Astrocyte (in vitro differentiated cells and primary cell): ENCODE data around the gene TMEM178B. TPM values are rescaled to one million over a fixed set of nuclear protein-coding genes. Genes with fewer than 3 reads are reported as not detected.

Source experiments
- DNase-seq: peaks from one replicate; pipeline ENCODE4 v3.0.0-alpha.2; 2010; ENCODE audit warnings: low read depth
- FAIRE-seq: peaks from 2 replicates; lab custom pipeline; 2011; peaks lifted over from hg19 to GRCh38; lab: Jason Lieb, UNC
- H2AFZ ChIP-seq: 2 replicates; pipeline ENCODE4 v1.6.0; 2012; ENCODE audit warnings: low read depth, low read length, inconsistent platforms
- H3K27ac ChIP-seq: 2 replicates; pipeline ENCODE4 v1.5.1; 2011; ENCODE audit warnings: low read depth, low read length, inconsistent platforms
- H3K27me3 ChIP-seq: 2 replicates; pipeline ENCODE4 v1.6.0; 2011; ENCODE audit warnings: low read length, inconsistent platforms; ENCODE audit not compliant: insufficient read depth
- H3K36me3 ChIP-seq: 2 replicates; pipeline ENCODE4 v1.5.1; 2011; ENCODE audit warnings: low read length, inconsistent platforms; ENCODE audit not compliant: insufficient read depth
- H3K4me1 ChIP-seq: 2 replicates; pipeline ENCODE4 v1.5.1; 2011; ENCODE audit warnings: low read length, inconsistent platforms; ENCODE audit not compliant: insufficient read depth
- H3K4me2 ChIP-seq: 2 replicates; pipeline ENCODE4 v1.6.0; 2012; ENCODE audit warnings: low read length, inconsistent platforms
- H3K4me3 ChIP-seq: 2 replicates; pipeline ENCODE4 v1.5.1; 2011; ENCODE audit warnings: low read depth, mild to moderate bottlenecking, low read length, inconsistent platforms; ENCODE audit not compliant: insufficient read depth
- H3K79me2 ChIP-seq: 2 replicates; pipeline ENCODE4 v1.6.0; 2012; ENCODE audit warnings: mild to moderate bottlenecking, low read length, inconsistent platforms; ENCODE audit not compliant: insufficient read depth
- H3K9ac ChIP-seq: 2 replicates; pipeline ENCODE4 v1.6.0; 2012; ENCODE audit warnings: mild to moderate bottlenecking, low read length, inconsistent platforms
- H3K9me3 ChIP-seq: 2 replicates; pipeline ENCODE4 v1.5.1; 2012; ENCODE audit warnings: low read depth, mild to moderate bottlenecking, low read length, inconsistent platforms; ENCODE audit not compliant: insufficient read depth
- H4K20me1 ChIP-seq: 2 replicates; pipeline ENCODE4 v1.6.0; 2012; ENCODE audit warnings: low read length, inconsistent platforms; ENCODE audit not compliant: insufficient read depth
- H3K27ac Mint-ChIP-seq: one replicate; pipeline ENCODE4 v1.8.0; 2021; ENCODE audit warnings: mild to moderate bottlenecking, mixed read lengths; ENCODE audit not compliant: unreplicated experiment
- H3K27me3 Mint-ChIP-seq: one replicate; pipeline ENCODE4 v1.8.0; 2021; ENCODE audit warnings: low read depth, mixed read lengths; ENCODE audit not compliant: unreplicated experiment
- H3K36me3 Mint-ChIP-seq: one replicate; pipeline ENCODE4 v1.8.0; 2021; ENCODE audit warnings: low read depth, mixed read lengths; ENCODE audit not compliant: unreplicated experiment
- H3K4me1 Mint-ChIP-seq: one replicate; pipeline ENCODE4 v1.8.0; 2021; ENCODE audit warnings: low read depth, mixed read lengths; ENCODE audit not compliant: unreplicated experiment
- H3K4me3 Mint-ChIP-seq: one replicate; pipeline ENCODE4 v1.8.0; 2021; ENCODE audit warnings: mild to moderate bottlenecking, moderate library complexity, mixed read lengths; ENCODE audit not compliant: unreplicated experiment
- H3K9me3 Mint-ChIP-seq: one replicate; pipeline ENCODE4 v1.8.0; 2021; ENCODE audit warnings: mild to moderate bottlenecking, mixed read lengths; ENCODE audit not compliant: unreplicated experiment
- CTCF ChIP-seq: IDR thresholded peaks from 2 replicates; pipeline ENCODE4 v1.5.1; 2011; ENCODE audit warnings: low read depth, mild to moderate bottlenecking, inconsistent platforms, low read length, moderate library complexity; ENCODE audit not compliant: insufficient read depth
- EZH2 ChIP-seq: IDR thresholded peaks from 2 replicates; pipeline ENCODE4 v1.6.1; 2012; ENCODE audit warnings: mild to moderate bottlenecking, low read length, inconsistent platforms; ENCODE audit not compliant: insufficient read depth
- total RNA-seq: library from RNA; stranded (reverse); gene quantifications from 2 replicates; pipeline ENCODE4 v1.2.1, GENCODE V29; 2021

The TMEM178B gene
- total RNA-seq, 1 donor from 2014 or later = 3.9 TPM

DNA sequence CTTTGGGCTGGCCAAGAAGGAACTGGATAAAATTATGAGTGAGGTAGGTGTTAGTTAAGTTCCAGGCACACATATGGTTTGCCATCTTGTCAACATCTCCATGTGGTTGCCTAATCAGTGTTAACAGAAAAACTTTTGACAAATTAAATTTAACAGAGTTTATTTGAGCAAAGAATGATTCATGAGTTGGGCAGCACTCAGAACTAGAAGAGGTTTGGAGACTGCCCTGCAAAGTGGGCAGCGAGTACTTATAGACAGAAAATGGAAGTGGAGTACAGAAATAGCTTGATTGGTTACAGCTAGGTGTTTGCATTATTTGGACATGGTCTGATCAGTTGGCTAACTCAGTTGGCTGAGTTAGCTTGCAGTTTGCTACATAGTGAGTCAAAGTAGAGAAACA, 439.9 kb downstream of the TMEM178B start:
- Histone ChIP-seq H3K4me3 (no peak overlapping the region), H3K27ac (no peak overlapping the region), H2AFZ (no peak overlapping the region), H3K9me3 (no peaks in the 10 kb centered on the region), H3K27me3 (peaks cover 12% of the 10 kb centered on the region), H3K4me2 (no peak overlapping the region), H3K36me3 (no peaks in the 10 kb centered on the region), H3K4me1 (no peaks in the 10 kb centered on the region), H4K20me1 (no peaks in the 10 kb centered on the region), H3K79me2 (no peaks in the 10 kb centered on the region), H3K9ac (no peak overlapping the region)
- peaks cover 27% of the 10 kb centered on the region for H3K27me3 Mint-ChIP-seq
- FAIRE-seq = no peak
- no peak for TF ChIP-seq CTCF
- no peak for TF ChIP-seq EZH2
- no peaks in the 10 kb centered on the region for H3K4me1 Mint-ChIP-seq
- H3K27ac Mint-ChIP-seq = no peak overlapping the region
- no peak overlapping the region for H3K4me3 Mint-ChIP-seq
- no peak for DNase-seq
- no peaks in the 10 kb centered on the region for H3K36me3 Mint-ChIP-seq
- peaks cover 3% of the 10 kb centered on the region for H3K9me3 Mint-ChIP-seq

GRCh38 chr7:141515941-141516340, 442.1 kb downstream of the TMEM178B start:
- no peak for FAIRE-seq
- no peaks in the 10 kb centered on the region for H3K79me2 ChIP-seq
- H3K27me3 Mint-ChIP-seq = peaks cover 20% of the 10 kb centered on the region

More at GRCh38 chr7:141515941-141516340, 442.1 kb downstream of the TMEM178B start:
- Histone ChIP-seq H3K4me1 (no peaks in the 10 kb centered on the region), H2AFZ (no peak overlapping the region), H3K27me3 (peaks cover 12% of the 10 kb centered on the region), H3K27ac (no peak overlapping the region), H3K9ac (no peak overlapping the region), H4K20me1 (no peaks in the 10 kb centered on the region), H3K36me3 (no peaks in the 10 kb centered on the region), H3K4me2 (no peak overlapping the region), H3K4me3 (no peak overlapping the region), H3K9me3 (no peaks in the 10 kb centered on the region)
- Mint-ChIP-seq H3K4me3 (no peak overlapping the region), H3K4me1 (no peaks in the 10 kb centered on the region), H3K9me3 (peaks cover 3% of the 10 kb centered on the region), H3K36me3 (no peaks in the 10 kb centered on the region), H3K27ac (no peak overlapping the region)
- TF ChIP-seq EZH2 = no peak
- TF ChIP-seq CTCF = no peak
- DNase-seq = no peak
